Psoas muscle (tissue), 8 donors: Measurements from ENCODE around the gene MAST4. TPM values are rescaled to one million over a fixed set of nuclear protein-coding genes. Genes with fewer than 3 reads are reported as not detected.

Experiments used
- ATAC-seq, 4 donors: fragments of 200-7000 bp; cut with Tn5 transposase; one replicate each; pipeline ENCODE4 v1.9.1; 2020; ENCODE audit warnings: moderate library complexity in 3 of 4, mild to moderate bottlenecking in 2 of 4
- DNase-seq, 2 donors: peaks; one replicate each; pipeline ENCODE4 v3.0.0-alpha.2; 2020
- H3K27ac ChIP-seq: fragments of 200-600 bp; one replicate; pipeline ENCODE4 v1.8.0; 2022
- H3K27me3 ChIP-seq, 3 donors: fragments of 200-600 bp in 1 of 3; one replicate each; pipeline versions ENCODE4 v1.6.1 to v1.8.0; 2013 to 2022; ENCODE audit warnings: low read length in 2 of 3, mild to moderate bottlenecking in 2 of 3, moderate library complexity in 1 of 3; ENCODE audit not compliant: insufficient read depth in 3 of 3
- H3K36me3 ChIP-seq, 2 donors: fragments of 200-600 bp in 1 of 2; one replicate each; pipeline versions ENCODE4 v1.6.1 to v1.8.0; 2013 to 2022; ENCODE audit warnings: low read depth in 1 of 2, mild to moderate bottlenecking in 1 of 2, moderate library complexity in 1 of 2; ENCODE audit not compliant: insufficient read depth in 1 of 2
- H3K4me1 ChIP-seq: fragments of 200-600 bp; one replicate; pipeline ENCODE4 v1.8.0; 2022
- H3K4me3 ChIP-seq: fragments of 200-600 bp; one replicate; pipeline ENCODE4 v1.8.0; 2022; ENCODE audit warnings: mild to moderate bottlenecking
- H3K9me3 ChIP-seq: fragments of 200-600 bp; one replicate; pipeline ENCODE4 v1.8.0; 2022
- CTCF ChIP-seq: fragments of 200-600 bp; IDR thresholded peaks from one replicate; pipeline ENCODE4 v1.8.0; 2022; ENCODE audit warnings: antibody characterized with exemption
- WGBS, 3 donors: extraction: QIAGEN DNeasy Blood & Tissue Kit; methylation state at CpG; one replicate each; pipeline versions ENCODE4 v1.1.6 to v1.1.7; 2013; 5-methylcytosine and 5-hydroxymethylcytosine counted together
- intact Hi-C, 2 donors: fragments of 100-400 bp; cut with DNase I; formaldehyde crosslinking; loops; one replicate each; pipeline versions ENCODE4 v1.11.0 to v1.14.2; 2022
- polyA plus RNA-seq, 3 donors: library from polyadenylated mRNA; stranded (reverse); fragments of 200-250 nt; gene quantifications; one replicate each; pipeline ENCODE4 v1.2.3, GENCODE V29; 2013
- total RNA-seq, 4 donors: library from RNA; stranded (reverse); fragmentation: NEBNext Ultra II Directional in 2 of 4; extraction: Animal tissue kit (Norgen Biotek cat#: 25700) in 2 of 4; gene quantifications; one replicate each; pipeline versions ENCODE4 v1.2.1 to v1.2.4, GENCODE V29; 2021 to 2023
- donor health status: healthy with polysubstance abuse.
- donor health status: DM: no; HTN: no; CAD: no; lungs with moderate emphysema.
- donor health status: Bipolar disorder and iron deficiency.
- donor health status: healthy.
- donor health status: DM: yes; HTN: yes; CAD: no.
- donor health status: DM: no; HTN: no; CAD: no.
- donor health status: DM: no; HTN: no; CAD: no.
- donor health status: DM: yes; HTN: yes; CAD: no.

MAST4 gene
- total and polyA plus RNA-seq, 7 donors, result 3.2 to 123 (median 12.1) TPM

- intact Hi-C loops, result no loop called here
Measured at GRCh38 chr5:67077296-67077695, 481.1 kb downstream of the MAST4 start.

GRCh38 chr5:67081261-67081660, 485.1 kb downstream of the MAST4 start:
- ATAC-seq, result no peak
- no peak for DNase-seq
- Histone ChIP-seq H3K36me3 (peaks cover 0 to 2% of the 10 kb centered on the region in 2 donors), H3K27me3 (no peaks in the 10 kb centered on the region), H3K27ac (no peak overlapping the region), H3K4me3 (no peak overlapping the region), H3K4me1 (peaks cover 7% of the 10 kb centered on the region), H3K9me3 (no peaks in the 10 kb centered on the region)
- TF ChIP-seq CTCF, result no peak
- WGBS, 3 donors, result 90 to 98% (median 96%) methylated on average over 2 of the region's 2 CpGs
- intact Hi-C loops, result no loop called here

More at GRCh38 chr5:67077296-67077695, 481.1 kb downstream of the MAST4 start:
- Histone ChIP-seq H3K9me3 (no peaks in the 10 kb centered on the region), H3K27ac (no peak overlapping the region), H3K4me1 (no peaks in the 10 kb centered on the region), H3K36me3 (peaks cover 0 to 2% of the 10 kb centered on the region in 2 donors), H3K4me3 (no peak overlapping the region), H3K27me3 (no peaks in the 10 kb centered on the region)
- no peak for ATAC-seq
- no peak for TF ChIP-seq CTCF
- DNase-seq, result no peak
- WGBS, 3 donors, result 91 to 96% (median 91%) methylated on average over 4 of the region's 4 CpGs

GRCh38 chr5:67082941-67083340, 486.7 kb downstream of the MAST4 start:
- no peak overlapping the region for H3K4me3 ChIP-seq
- TF ChIP-seq CTCF, result no peak
- no peaks in the 10 kb centered on the region for H3K9me3 ChIP-seq
- H3K27me3 ChIP-seq, result no peaks in the 10 kb centered on the region
- peaks cover 7% of the 10 kb centered on the region for H3K4me1 ChIP-seq
- no peaks in the 10 kb centered on the region for H3K36me3 ChIP-seq
- no peak overlapping the region for H3K27ac ChIP-seq
- DNase-seq (no peak), ATAC-seq (no peak)
- intact Hi-C loops, result no loop called here
- 80 to 94% (median 88%) methylated on average over 1 of the region's 1 CpG for WGBS, 3 donors

GRCh38 chr5:67085616-67086015, 489.4 kb downstream of the MAST4 start:
- Histone ChIP-seq H3K4me3 (no peak overlapping the region), H3K4me1 (peaks cover 7% of the 10 kb centered on the region), H3K9me3 (no peaks in the 10 kb centered on the region), H3K27me3 (no peaks in the 10 kb centered on the region), H3K27ac (no peak overlapping the region), H3K36me3 (peaks cover 3% of the 10 kb centered on the region in 2 donors)
- DNase-seq (no peak), ATAC-seq (peak in 1 of 4 donors; percentile 30)
- 74 to 85% (median 81%) methylated on average over 4 of the region's 4 CpGs for WGBS, 3 donors
- intact Hi-C loops, result loop anchor here in 1 of 2 donors (5.0 kb wide), 1 partner anchor 33 kb away; no protein-coding TSS in a partner anchor
- TF ChIP-seq CTCF, result no peak

GRCh38 chr5:67089200-67089725, 493.1 kb downstream of the MAST4 start:
- no peak for TF ChIP-seq CTCF
- no peak overlapping the region for H3K27ac ChIP-seq
- H3K36me3 ChIP-seq, result peaks cover 5 to 7% of the 10 kb centered on the region in 2 donors
- H3K27me3 ChIP-seq, result no peaks in the 10 kb centered on the region
- ATAC-seq, result no peak
- peak in 1 of 2 donors; percentile 13 for DNase-seq
- 46 to 61% (median 48%) methylated on average over 4 of the region's 4 CpGs for WGBS, 3 donors
- intact Hi-C loops, result loop anchor here in 1 of 2 donors (5.0 kb wide), 1 partner anchor 37 kb away; no protein-coding TSS in a partner anchor
- no peaks in the 10 kb centered on the region for H3K9me3 ChIP-seq
- no peak overlapping the region for H3K4me3 ChIP-seq
- H3K4me1 ChIP-seq, result peaks cover 26% of the 10 kb centered on the region
